IPS-NIHi7 (cell line): ENCODE data around the gene PHF21A.

Experiments used
- DNase-seq: peaks from one replicate; pipeline ENCODE4 v3.0.0; 2012; ENCODE audit warnings: mixed read lengths; ENCODE audit errors: extremely low spot score

The PHF21A gene

GRCh38 chr11:45885274-45885920 is 235.9 kb downstream of the PHF21A start, which contains the start of gene MAPK8IP1:
Gene MAPK8IP1 (plus strand): TSS chr11:45885651. CDS start chr11:45885821, 170 bp downstream.
- DNase-seq, result peak; percentile 97

DNA sequence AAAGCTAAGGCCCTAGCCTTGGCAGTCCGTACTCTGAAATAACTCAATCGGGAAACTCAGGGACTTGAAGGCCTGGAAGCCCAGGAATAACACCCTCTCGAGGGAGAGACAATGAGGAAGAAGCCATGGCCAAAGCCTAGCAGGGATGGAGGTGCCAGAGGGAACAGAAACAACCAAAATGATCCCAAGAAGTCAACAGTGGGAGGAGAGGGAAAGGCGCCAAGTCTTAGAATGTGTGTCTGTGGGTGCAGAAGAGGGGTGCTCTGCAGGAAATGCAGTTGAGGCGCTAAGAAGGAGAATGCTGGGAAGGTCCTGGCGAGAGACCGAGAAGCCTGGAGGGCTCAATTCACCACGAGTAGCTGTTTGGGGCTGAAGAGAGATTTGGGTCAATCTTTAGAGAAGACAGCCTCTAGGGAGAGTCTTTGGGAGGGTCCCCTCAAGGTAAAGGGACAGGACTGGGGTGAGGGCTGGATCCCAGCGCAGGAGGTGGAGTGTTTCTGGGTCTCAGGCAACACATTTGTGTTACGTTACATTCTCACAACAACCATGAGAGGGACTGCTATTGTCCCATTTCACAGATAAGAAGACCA is 236.6 kb downstream of the PHF21A start:
- DNase-seq, result no peak
